Measurements from ENCODE around the gene HERC4.

GRCh38 chr10:67884842-67885670, 190.0 kb downstream of the HERC4 start:
- TF ChIP-seq SP1 (IDR thresholded peaks at IDR 0.05) (no peak), PKNOX1 (IDR thresholded peaks at IDR 0.05) (no peak)

Measured in HEK293T (cell line).